Cardiac muscle cell (in vitro differentiated cells and primary cell): ENCODE data around the gene PRAMEF12. TPM values are rescaled to one million over a fixed set of nuclear protein-coding genes. Genes with fewer than 3 reads are reported as not detected.

Experiments used
- DNase-seq, 2 donors: peaks; one replicate each; pipeline versions ENCODE4 v3.0.0 to v3.0.0-alpha.2; 2010 to 2017; ENCODE audit warnings: low read depth in 1 of 2, low spot score in 1 of 2
- H3K27ac ChIP-seq: fragments of 200-600 bp; sonication (generic); 2 replicates; pipeline ENCODE4 v1.5.1; 2016
- H3K27me3 ChIP-seq: fragments of 200-600 bp; sonication (generic); 2 replicates; pipeline ENCODE4 v1.6.0; 2016; ENCODE audit warnings: control low read depth
- H3K36me3 ChIP-seq: fragments of 200-600 bp; sonication (generic); 2 replicates; pipeline ENCODE4 v1.5.1; 2016; ENCODE audit warnings: control low read depth
- H3K4me1 ChIP-seq: fragments of 200-600 bp; sonication (generic); 2 replicates; pipeline ENCODE4 v1.8.1; 2017; ENCODE audit warnings: low read depth, mild to moderate bottlenecking, mixed run types
- H3K4me3 ChIP-seq: fragments of 200-600 bp; sonication (generic); 2 replicates; pipeline ENCODE4 v1.5.1; 2016; ENCODE audit warnings: mild to moderate bottlenecking
- H3K9me3 ChIP-seq: fragments of 200-600 bp; sonication (generic); 2 replicates; pipeline ENCODE4 v1.5.1; 2017; ENCODE audit warnings: low read depth, mild to moderate bottlenecking, control low read depth
- polyA plus RNA-seq: library from polyadenylated mRNA; unstranded; fragments of >200 nt; fragmentation: Nextera tagmentation; extraction: Ambion mirVana; gene quantifications from 2 replicates; pipeline ENCODE4 v1.2.1, GENCODE V29; 2016
- total RNA-seq: library from RNA; depleted of rRNA; stranded (reverse); fragments of >200 nt; gene quantifications from 2 replicates; pipeline ENCODE4 v1.2.3, GENCODE V29; 2016
- TF ChIP-seq, protein P1 (sequence below): IDR thresholded peaks from 2 replicates; pipeline ENCODE4 v1.5.1; 2012; ENCODE audit warnings: low read depth, mild to moderate bottlenecking, low read length

The PRAMEF12 gene
- total and polyA plus RNA-seq, 2 experiments from 2014 or later = not detected

DNA sequence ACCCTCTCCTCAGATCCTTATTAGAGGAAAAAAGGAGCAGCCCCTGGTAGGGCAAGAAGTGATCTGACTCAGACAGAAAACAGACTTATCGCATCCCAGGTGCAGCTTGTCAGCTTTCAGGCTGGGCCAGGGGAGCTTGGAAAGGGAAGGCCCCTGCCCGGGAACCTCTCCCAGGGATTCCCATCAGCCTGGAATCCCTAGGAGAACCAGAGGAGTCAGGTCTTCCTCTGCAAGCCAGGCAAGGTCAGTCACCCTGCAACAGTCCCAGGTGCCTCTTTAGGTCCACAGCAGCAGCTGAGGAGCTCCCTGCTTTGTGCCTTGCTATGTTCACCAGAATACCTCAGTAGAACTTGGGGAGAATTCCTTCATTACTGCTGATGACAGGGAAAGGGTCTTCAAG is 2.9 kb upstream of the PRAMEF12 start:
- H3K9me3 ChIP-seq = no peaks in the 10 kb centered on the region
- no peak for DNase-seq
- H3K4me1 ChIP-seq = no peaks in the 10 kb centered on the region
- H3K4me3 ChIP-seq = no peak overlapping the region
- H3K27me3 ChIP-seq = no peaks in the 10 kb centered on the region
- TF ChIP-seq, protein P1, sequence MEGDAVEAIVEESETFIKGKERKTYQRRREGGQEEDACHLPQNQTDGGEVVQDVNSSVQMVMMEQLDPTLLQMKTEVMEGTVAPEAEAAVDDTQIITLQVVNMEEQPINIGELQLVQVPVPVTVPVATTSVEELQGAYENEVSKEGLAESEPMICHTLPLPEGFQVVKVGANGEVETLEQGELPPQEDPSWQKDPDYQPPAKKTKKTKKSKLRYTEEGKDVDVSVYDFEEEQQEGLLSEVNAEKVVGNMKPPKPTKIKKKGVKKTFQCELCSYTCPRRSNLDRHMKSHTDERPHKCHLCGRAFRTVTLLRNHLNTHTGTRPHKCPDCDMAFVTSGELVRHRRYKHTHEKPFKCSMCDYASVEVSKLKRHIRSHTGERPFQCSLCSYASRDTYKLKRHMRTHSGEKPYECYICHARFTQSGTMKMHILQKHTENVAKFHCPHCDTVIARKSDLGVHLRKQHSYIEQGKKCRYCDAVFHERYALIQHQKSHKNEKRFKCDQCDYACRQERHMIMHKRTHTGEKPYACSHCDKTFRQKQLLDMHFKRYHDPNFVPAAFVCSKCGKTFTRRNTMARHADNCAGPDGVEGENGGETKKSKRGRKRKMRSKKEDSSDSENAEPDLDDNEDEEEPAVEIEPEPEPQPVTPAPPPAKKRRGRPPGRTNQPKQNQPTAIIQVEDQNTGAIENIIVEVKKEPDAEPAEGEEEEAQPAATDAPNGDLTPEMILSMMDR = no peak
- H3K36me3 ChIP-seq = no peaks in the 10 kb centered on the region
- H3K27ac ChIP-seq = no peak overlapping the region

DNA sequence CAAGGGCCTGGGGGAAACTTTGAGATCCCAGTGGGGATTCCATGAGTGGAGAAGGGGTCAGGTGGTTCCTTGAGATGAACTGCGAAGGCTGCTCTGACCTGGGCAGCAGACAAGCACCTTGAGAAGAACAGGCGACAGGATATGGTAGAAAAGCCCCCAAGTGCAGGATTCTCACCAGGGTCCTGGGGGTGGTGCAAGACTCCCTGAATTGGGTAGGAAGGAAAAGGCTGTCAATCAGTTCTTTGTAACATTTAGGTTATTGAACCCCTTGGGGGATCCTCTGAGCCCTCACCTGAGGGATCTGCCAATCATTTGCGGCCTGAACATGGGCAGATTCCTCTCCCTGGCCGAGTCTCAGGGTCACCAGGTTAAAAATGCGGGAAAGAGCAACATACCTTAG is 2.4 kb upstream of the PRAMEF12 start:
- H3K27me3 ChIP-seq = no peaks in the 10 kb centered on the region
- TF ChIP-seq, protein P1 = no peak
- no peak overlapping the region for H3K4me3 ChIP-seq
- H3K9me3 ChIP-seq = no peaks in the 10 kb centered on the region
- no peaks in the 10 kb centered on the region for H3K36me3 ChIP-seq
- H3K27ac ChIP-seq = no peak overlapping the region
- H3K4me1 ChIP-seq = no peaks in the 10 kb centered on the region
- no peak for DNase-seq

DNA sequence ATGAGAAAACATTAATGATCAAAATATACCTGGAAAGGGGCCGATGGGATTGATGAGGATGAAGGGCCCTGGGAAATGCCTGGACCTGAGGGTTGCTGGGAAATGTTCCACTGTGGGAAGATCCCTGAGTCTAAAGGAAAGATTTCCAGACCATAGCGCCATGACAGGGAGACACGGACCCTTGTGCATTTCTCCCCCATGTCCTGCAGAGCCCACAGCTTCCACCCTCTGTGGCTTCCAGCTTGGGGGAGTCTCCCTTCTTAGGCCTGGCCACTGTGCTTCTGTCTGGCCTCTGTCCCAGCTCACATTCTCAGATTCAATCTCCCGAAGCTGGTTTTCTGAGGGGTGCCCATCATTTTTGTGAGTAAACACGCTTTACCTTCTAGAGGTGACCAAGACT is 1.0 kb upstream of the PRAMEF12 start:
- TF ChIP-seq, protein P1 = no peak
- Histone ChIP-seq H3K4me3 (no peak overlapping the region), H3K9me3 (no peaks in the 10 kb centered on the region), H3K36me3 (no peaks in the 10 kb centered on the region), H3K4me1 (no peaks in the 10 kb centered on the region), H3K27ac (no peak overlapping the region), H3K27me3 (no peaks in the 10 kb centered on the region)
- no peak for DNase-seq

DNA sequence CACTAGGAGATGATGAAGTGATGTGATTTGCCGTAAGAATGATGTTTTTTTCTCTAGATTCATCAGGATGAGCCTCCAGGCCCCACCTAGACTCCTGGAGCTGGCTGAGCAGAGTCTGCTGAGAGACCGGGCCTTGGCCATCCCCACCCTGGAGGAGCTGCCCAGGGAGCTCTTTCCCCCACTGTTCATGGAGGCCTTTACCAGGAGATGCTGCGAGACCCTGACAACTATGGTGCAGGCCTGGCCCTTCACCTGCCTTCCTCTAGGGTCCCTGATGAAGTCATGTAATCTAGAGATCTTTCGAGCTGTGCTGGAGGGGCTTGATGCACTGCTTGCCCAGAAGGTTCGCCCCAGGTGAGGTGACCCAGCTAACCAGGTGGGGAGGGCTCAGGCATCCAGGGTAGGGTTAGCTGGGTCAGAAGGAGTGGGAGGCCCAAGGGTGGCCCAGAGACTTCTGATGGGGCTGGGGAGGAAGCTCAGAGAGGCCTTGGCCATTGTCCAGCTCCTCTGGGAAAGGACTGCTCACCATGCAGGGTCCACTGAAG is 1.3 kb downstream of the PRAMEF12 start:
- no peak overlapping the region for H3K27ac ChIP-seq
- H3K36me3 ChIP-seq = no peaks in the 10 kb centered on the region
- TF ChIP-seq, protein P1 = no peak
- no peak overlapping the region for H3K4me3 ChIP-seq
- DNase-seq = no peak
- H3K4me1 ChIP-seq = no peaks in the 10 kb centered on the region
- no peaks in the 10 kb centered on the region for H3K27me3 ChIP-seq
- no peaks in the 10 kb centered on the region for H3K9me3 ChIP-seq

DNA sequence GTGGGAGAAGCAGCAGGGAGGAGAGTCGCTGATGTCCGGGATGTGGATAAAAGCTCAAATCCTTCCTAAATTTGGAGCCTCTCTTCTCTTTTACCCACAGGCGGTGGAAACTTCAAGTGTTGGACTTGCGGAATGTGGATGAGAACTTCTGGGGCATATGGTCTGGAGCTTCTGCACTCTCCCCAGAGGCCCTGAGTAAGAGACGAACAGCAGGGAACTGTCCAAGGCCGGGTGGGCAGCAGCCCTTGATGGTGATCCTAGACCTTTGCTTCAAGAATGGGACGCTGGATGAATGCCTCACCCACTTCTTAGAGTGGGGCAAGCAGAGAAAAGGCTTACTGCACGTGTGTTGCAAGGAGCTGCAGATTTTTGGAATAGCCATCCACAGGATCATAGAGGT is 1.9 kb downstream of the PRAMEF12 start:
- Histone ChIP-seq H3K4me3 (no peak overlapping the region), H3K27ac (no peak overlapping the region), H3K9me3 (no peaks in the 10 kb centered on the region), H3K36me3 (no peaks in the 10 kb centered on the region), H3K4me1 (no peaks in the 10 kb centered on the region), H3K27me3 (no peaks in the 10 kb centered on the region)
- TF ChIP-seq, protein P1 = no peak
- DNase-seq = no peak
